ENCODE measurements around the gene PHLDB2. TPM values are rescaled to one million over a fixed set of nuclear protein-coding genes. Genes with fewer than 3 reads are reported as not detected.

Gene PHLDB2
- total and polyA plus RNA-seq, 2 donors (not counting 1 experiment from before 2014, with no cell fraction given), result 33.8 to 47.9 TPM

GRCh38 chr3:111926266-111926676 is 67.2 kb downstream of the PHLDB2 start:
- no peaks in the 10 kb centered on the region for H3K27me3 ChIP-seq (ENCODE audit: control insufficient read depth, insufficient read depth, low read length)
- peaks cover 4% of the 10 kb centered on the region for H3K36me3 ChIP-seq (ENCODE audit: control insufficient read depth, insufficient read depth, low read length)
- no peak overlapping the region for H3K4me3 ChIP-seq (replicated peaks in 1 of 4; ENCODE audit: control extremely low read depth in 1 of 4, insufficient read depth in 1 of 4, low read depth in 3 of 4, low read length in 4 of 4)
- H2AFZ ChIP-seq (ENCODE audit: low read length), result no peak overlapping the region
- no peak overlapping the region for H3K4me2 ChIP-seq (ENCODE audit: extremely low read depth, insufficient read depth, low read length)
- no peak overlapping the region for H3K27ac ChIP-seq (ENCODE audit: insufficient read depth, low read length)
- no peak for TF ChIP-seq EZH2 (IDR thresholded peaks at IDR 0.05; ENCODE audit: low read length, missing control alignments)
- H3K79me2 ChIP-seq (ENCODE audit: control insufficient read depth, insufficient read depth, low read length), result no peaks in the 10 kb centered on the region
- DNase-seq (ENCODE audit: low read depth in 2 of 2), result no peak
- peaks cover 3% of the 10 kb centered on the region for H3K4me1 ChIP-seq (ENCODE audit: control insufficient read depth, extremely low read depth, insufficient read depth, low read length)
- no peaks in the 10 kb centered on the region for H4K20me1 ChIP-seq (ENCODE audit: control insufficient read depth, extremely low read depth, insufficient read depth, low read length)
- H3K9me3 ChIP-seq (ENCODE audit: control insufficient read depth, insufficient read depth, low read depth, low read length), result no peaks in the 10 kb centered on the region
- no peak overlapping the region for H3K9ac ChIP-seq (ENCODE audit: insufficient read depth, low read length)

GRCh38 chr3:111928613-111929012 is 69.5 kb downstream of the PHLDB2 start:
- Histone ChIP-seq H3K36me3 (ENCODE audit: control insufficient read depth, insufficient read depth, low read length) (peaks cover 2% of the 10 kb centered on the region), H3K9ac (ENCODE audit: insufficient read depth, low read length) (no peak overlapping the region), H2AFZ (ENCODE audit: low read length) (no peak overlapping the region), H3K9me3 (ENCODE audit: control insufficient read depth, insufficient read depth, low read depth, low read length) (no peaks in the 10 kb centered on the region), H3K79me2 (ENCODE audit: control insufficient read depth, insufficient read depth, low read length) (no peaks in the 10 kb centered on the region), H3K27me3 (ENCODE audit: control insufficient read depth, insufficient read depth, low read length) (no peaks in the 10 kb centered on the region), H3K4me2 (ENCODE audit: extremely low read depth, insufficient read depth, low read length) (no peak overlapping the region), H4K20me1 (ENCODE audit: control insufficient read depth, extremely low read depth, insufficient read depth, low read length) (no peaks in the 10 kb centered on the region), H3K27ac (ENCODE audit: insufficient read depth, low read length) (no peak overlapping the region), H3K4me1 (ENCODE audit: control insufficient read depth, extremely low read depth, insufficient read depth, low read length) (no peaks in the 10 kb centered on the region), H3K4me3 (replicated peaks in 1 of 4; ENCODE audit: control extremely low read depth in 1 of 4, insufficient read depth in 1 of 4, low read depth in 3 of 4, low read length in 4 of 4) (no peak overlapping the region)
- DNase-seq (ENCODE audit: low read depth in 2 of 2), result no peak
- TF ChIP-seq CTCF (conservative IDR thresholded peaks at IDR 0.05 in 1 of 2, IDR thresholded peaks at IDR 0.05 in 1 of 2; ENCODE audit: low read depth in 1 of 2, low read length in 2 of 2) (no peak), EZH2 (IDR thresholded peaks at IDR 0.05; ENCODE audit: low read length, missing control alignments) (no peak)

- H3K4me2 ChIP-seq (ENCODE audit: extremely low read depth, insufficient read depth, low read length), result no peak overlapping the region
- H3K9me3 ChIP-seq (ENCODE audit: control insufficient read depth, insufficient read depth, low read depth, low read length), result no peaks in the 10 kb centered on the region
- H3K27me3 ChIP-seq (ENCODE audit: control insufficient read depth, insufficient read depth, low read length), result no peaks in the 10 kb centered on the region
- H3K4me3 ChIP-seq (replicated peaks in 1 of 4; ENCODE audit: control extremely low read depth in 1 of 4, insufficient read depth in 1 of 4, low read depth in 3 of 4, low read length in 4 of 4), result no peak overlapping the region
- no peak for DNase-seq (ENCODE audit: low read depth in 2 of 2)
- no peaks in the 10 kb centered on the region for H4K20me1 ChIP-seq (ENCODE audit: control insufficient read depth, extremely low read depth, insufficient read depth, low read length)
- H3K79me2 ChIP-seq (ENCODE audit: control insufficient read depth, insufficient read depth, low read length), result no peaks in the 10 kb centered on the region
- H3K27ac ChIP-seq (ENCODE audit: insufficient read depth, low read length), result no peak overlapping the region
- no peak overlapping the region for H2AFZ ChIP-seq (ENCODE audit: low read length)
- H3K9ac ChIP-seq (ENCODE audit: insufficient read depth, low read length), result no peak overlapping the region
- H3K36me3 ChIP-seq (ENCODE audit: control insufficient read depth, insufficient read depth, low read length), result peaks cover 2% of the 10 kb centered on the region
- no peaks in the 10 kb centered on the region for H3K4me1 ChIP-seq (ENCODE audit: control insufficient read depth, extremely low read depth, insufficient read depth, low read length)
- TF ChIP-seq CTCF (conservative IDR thresholded peaks at IDR 0.05 in 1 of 2, IDR thresholded peaks at IDR 0.05 in 1 of 2; ENCODE audit: low read depth in 1 of 2, low read length in 2 of 2) (no peak), EZH2 (IDR thresholded peaks at IDR 0.05; ENCODE audit: low read length, missing control alignments) (no peak)
These were observed 70.4 kb downstream of the PHLDB2 start for GRCh38 chr3:111929484-111929883.
